ENCODE results near the gene FOXC1.

Gene FOXC1

DNA sequence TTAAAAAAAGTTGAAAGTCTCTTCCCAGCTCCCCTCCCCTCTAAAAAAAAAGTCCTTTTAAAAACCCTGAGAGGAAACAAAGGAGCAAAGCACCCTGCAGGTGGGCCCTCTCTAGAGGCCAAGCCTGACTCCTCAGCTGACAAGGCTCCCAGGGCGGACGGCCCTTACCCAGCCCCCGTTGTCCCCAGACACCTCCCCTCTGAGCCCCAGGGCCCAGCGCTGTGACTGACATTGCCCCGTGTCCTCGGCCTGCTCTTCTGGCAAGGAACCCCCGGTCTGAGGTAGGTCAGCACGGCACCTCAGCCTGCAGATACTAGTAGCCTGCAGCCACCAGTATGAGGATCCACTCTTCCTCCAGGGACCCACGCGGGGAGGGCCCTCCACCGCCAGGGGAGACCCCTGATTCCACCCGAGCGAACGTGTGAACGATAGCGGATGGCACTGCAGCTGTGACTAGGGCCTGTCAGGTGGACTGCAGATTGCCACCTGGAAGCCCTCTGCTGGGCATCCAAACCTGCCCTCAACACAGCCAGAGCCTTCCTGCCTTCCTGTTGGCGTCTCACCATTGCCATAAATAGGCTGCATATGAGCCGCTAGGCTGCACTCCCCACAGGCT lies 34.2 kb downstream of the FOXC1 start:
- DNase-seq (ENCODE audit: low spot score) = no peak

DNA sequence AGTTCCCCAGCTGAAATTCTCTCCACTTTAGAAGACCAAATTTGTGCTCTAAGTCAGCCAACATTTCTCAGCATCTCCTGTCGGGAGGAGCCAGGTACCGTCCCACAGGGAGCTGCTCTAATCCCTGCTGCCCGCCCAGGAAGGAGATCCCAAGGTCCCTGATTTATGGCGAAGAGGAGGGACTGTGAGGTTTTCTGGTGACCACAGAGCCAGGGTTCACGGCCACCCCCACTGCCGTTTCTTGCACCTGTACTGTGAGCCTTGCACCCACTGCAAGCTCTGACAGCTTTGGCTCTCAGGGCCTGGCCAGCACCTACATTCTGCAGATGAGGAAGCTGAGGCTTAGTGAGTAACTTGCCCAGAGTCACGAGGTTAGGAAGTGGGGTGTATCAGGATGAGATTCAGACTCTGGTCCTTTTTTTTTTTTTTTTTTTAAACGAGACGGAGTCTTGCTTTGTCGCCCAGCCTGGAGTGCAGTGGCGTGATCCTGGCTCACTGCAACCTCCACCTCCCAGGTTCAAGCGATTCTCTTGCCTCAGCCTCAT lies 34.9 kb downstream of the FOXC1 start:
- no peak for DNase-seq (ENCODE audit: low spot score)

GRCh38 chr6:1645466-1646185 lies 35.9 kb downstream of the FOXC1 start:
- no peak for DNase-seq (ENCODE audit: low spot score)

DNA sequence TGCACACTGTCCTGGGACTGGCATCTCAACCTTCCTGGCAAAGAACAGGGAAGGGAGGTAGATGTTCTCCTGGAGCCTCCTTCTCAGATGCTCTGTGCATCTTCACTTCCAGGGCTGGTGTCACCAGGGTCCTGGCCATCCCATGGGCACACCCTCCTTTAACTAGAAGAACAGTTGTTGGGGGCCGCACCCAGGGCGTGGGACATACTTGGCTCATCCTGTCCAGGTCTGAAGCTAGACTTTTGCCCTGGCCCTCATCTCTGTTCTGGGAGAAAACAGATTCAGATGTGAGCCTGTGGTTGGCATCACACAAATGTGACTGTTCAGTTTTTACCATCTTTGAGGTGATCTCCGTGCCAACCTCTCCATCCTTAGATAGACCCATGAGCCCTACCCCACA lies 41.6 kb downstream of the FOXC1 start:
- DNase-seq (ENCODE audit: low spot score) = no peak

DNA sequence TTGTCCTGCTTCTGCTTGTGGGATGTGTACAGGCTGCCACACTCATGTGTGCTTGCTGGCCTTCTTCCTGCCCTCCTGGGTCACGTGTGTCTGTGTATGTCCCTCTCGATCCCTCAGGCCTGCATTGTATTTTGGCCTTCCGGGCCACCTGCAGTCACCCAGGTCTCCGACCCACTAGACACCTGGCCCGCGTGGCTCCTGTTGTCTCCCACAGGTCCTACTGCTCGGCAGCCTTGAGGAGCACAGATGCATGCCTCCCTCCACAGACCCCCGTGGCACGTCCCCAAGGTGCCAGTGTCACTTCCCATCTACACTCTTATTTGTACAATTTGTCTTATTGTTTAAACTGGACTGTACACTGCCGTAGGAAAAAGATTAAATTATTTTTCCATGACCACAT lies 43.1 kb downstream of the FOXC1 start:
- DNase-seq (ENCODE audit: low spot score) = no peak

- DNase-seq (ENCODE audit: low spot score) = no peak
Observed at GRCh38 chr6:1654054-1654453, 44.3 kb downstream of the FOXC1 start.

- no peak for DNase-seq (ENCODE audit: low spot score)
Observed at GRCh38 chr6:1657116-1657770, 47.5 kb downstream of the FOXC1 start.

DNA sequence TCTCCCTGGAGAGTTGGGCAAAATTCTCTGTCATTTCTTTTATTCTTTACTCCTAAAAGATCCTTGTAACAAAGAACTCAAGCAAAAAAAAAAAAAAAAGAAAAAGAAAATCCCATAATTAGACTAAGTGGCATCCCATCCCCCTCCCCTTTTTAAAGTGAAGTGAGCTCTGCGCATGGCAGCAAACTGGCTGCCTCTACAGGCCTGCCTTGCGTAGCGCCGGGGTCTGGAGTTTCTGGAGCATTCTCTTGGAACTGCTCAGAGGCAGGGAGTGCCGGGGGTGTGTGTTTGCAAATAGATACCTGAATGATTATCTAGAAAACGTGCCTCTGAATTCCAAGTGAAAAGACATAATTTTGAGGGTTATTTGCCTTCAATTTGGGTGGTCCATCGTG lies 48.1 kb downstream of the FOXC1 start:
- DNase-seq (ENCODE audit: low spot score) = no peak

DNA sequence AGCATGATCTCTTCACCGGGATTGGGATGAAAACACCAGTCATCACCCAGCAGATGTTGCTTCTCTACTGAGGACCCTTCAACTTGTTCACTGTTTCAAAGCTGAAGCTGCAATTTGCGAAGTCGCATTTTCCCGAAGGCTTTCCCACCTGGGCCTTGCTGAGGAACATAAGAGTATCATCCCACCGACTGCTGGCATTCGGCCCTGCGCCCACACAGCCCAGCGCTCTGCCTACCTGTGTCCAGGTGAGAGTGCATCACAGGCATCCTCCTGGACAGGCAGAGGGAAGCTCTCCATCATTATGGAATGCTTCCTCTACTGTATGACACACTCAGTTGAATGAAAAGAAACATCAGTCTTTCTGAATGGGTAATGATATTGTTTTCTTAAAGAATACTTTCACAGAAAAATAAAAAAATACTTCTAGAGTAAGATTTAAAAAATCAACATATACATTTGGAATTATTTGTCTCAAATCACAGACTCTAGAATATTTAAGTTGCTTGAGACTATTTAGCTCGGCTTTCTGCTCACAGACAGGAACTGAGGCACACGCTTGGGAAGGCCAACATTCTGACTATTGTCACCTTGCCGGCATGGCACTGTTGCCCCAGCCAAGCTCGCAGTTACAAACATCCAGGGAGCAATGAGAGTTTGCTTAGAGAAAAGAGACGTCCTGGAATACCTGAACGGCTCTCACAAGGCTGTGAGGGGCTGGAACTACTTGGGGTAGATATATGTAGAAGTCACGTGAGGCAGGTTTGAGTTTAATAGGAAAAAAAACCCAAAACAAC lies 48.7 kb downstream of the FOXC1 start:
- DNase-seq (ENCODE audit: low spot score) = no peak

GRCh38 chr6:1659816-1660215 lies 50.1 kb downstream of the FOXC1 start:
- no peak for DNase-seq (ENCODE audit: low spot score)

- no peak for DNase-seq (ENCODE audit: low spot score)
Observed at GRCh38 chr6:1662534-1662933, 52.8 kb downstream of the FOXC1 start.
